ENCODE measurements around the gene GLIPR1.
"Not testable (repeated sequence)": the region's sequence is repeated elsewhere in the genome, so short reads cannot be mapped to it uniquely, and the experiment has no call there.

The GLIPR1 gene

GRCh38 chr12:75480469-75480949, at the start of gene GLIPR1:
Gene GLIPR1 (plus strand): TSS chr12:75480755. CDS start chr12:75480881, 126 bp downstream.
- peak; percentile 43 for DNase-seq (ENCODE audit: low spot score)

- DNase-seq (ENCODE audit: low spot score): no peak
Observed at GRCh38 chr12:75432924-75433323, 47.6 kb upstream of the GLIPR1 start.

- no peak for DNase-seq (ENCODE audit: low spot score)
Observed at GRCh38 chr12:75437564-75437963, 43.0 kb upstream of the GLIPR1 start.

- no peak for DNase-seq (ENCODE audit: low spot score)
Observed at GRCh38 chr12:75438059-75438754, 42.3 kb upstream of the GLIPR1 start.

DNA sequence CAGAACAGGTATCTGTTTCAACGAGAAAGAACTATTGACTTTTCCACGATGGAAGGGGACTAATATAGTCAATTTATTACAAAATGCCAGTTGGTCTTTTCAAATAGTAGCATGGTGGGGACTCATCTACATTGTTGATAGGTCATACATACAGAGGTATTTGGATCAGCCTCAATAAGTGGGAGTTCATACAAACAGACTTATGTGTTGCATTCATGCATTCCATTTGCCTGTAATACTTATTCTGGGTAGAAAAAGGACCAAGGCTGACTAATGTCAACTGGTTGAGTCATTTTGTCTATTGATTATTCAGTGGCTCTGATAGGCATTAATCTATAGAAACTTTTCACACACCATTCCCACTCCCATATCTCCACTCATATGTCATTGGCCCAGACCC, 41.5 kb upstream of the GLIPR1 start:
- DNase-seq (ENCODE audit: low spot score): no peak

- DNase-seq (ENCODE audit: low spot score): no peak
Observed at GRCh38 chr12:75439930-75440329, 40.6 kb upstream of the GLIPR1 start.

- DNase-seq (ENCODE audit: low spot score): not testable (repeated sequence)
Observed at GRCh38 chr12:75441687-75442449, 38.7 kb upstream of the GLIPR1 start.

- not testable (repeated sequence) for DNase-seq (ENCODE audit: low spot score)
Observed at GRCh38 chr12:75442454-75442853, 38.1 kb upstream of the GLIPR1 start.

DNA sequence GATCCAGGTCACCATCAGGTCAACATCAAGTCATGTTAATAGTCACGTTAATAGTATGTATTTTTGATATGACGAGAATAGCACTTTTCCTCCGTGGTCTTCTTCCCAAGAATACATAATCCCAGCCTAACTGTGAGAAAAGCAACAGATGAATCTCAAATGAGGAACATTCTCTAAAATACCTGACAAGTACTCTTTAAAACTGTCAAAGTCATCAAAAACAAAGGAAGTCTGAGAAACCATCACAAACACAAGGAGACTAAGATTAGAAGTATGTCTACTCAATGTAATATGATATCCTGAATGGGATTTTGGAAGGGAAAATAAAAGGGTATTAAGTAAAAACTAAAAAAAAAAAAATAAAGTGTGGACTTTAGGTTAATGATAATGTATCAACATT, 36.8 kb upstream of the GLIPR1 start:
- DNase-seq (ENCODE audit: low spot score): no peak

GRCh38 chr12:75444429-75445136, 36.0 kb upstream of the GLIPR1 start:
- no peak for DNase-seq (ENCODE audit: low spot score)

GRCh38 chr12:75445137-75445507, 35.4 kb upstream of the GLIPR1 start:
- not testable (repeated sequence) for DNase-seq (ENCODE audit: low spot score)

- DNase-seq (ENCODE audit: low spot score): no peak
Observed at GRCh38 chr12:75446857-75447256, 33.7 kb upstream of the GLIPR1 start.

- no peak for DNase-seq (ENCODE audit: low spot score)
Observed at GRCh38 chr12:75447691-75448393, 32.7 kb upstream of the GLIPR1 start.

DNA sequence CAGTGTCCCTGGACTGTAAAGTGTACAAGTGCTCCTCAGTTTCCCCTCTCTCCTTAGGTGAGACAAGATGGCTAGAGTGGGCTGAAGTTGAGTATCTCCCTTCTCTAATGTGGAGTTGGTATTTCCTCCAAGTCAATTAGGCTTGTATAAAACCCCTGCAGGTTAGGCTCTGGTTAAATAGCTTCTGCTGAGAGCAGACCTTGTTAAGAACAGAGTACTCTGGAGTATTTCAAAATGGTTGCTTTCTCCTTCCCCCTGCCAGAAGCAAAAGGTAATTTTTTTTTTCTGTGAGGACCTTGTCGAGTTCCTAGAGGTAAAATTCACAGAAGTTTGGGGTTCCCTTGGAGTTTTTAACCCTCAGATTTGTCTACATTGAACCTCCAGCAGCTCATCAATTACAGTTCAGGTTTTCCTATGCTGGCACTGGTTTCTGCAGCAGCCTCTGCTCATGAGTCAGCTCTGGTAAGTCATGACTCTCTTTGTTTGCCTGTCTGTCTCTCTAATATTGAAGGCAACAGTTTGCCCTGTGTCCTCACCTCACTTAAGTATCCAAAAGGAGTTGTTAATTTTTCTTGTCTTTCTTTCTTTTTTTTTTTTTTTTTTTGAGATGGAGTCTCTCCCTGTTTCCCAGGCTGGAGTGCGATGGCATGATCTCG, 27.8 kb upstream of the GLIPR1 start:
- DNase-seq (ENCODE audit: low spot score): no peak

DNA sequence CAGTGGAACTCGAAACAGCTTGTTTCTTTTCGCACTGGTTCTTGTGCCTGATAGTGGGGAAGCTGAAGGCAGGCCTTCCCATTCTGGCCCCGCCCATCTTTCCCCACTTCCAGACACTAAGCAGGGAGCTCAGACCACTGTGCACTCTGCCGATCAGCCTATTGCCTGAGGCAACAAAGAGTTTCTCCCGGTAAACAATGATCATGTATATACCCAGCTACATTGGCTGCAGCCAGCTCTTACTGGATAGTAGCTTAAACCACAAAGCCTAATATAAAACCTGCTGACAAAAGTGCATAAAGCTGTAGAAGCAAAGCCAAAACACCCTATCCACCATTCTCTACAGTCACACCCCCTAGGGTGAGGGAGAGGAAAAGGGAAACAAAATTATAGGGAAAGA, 24.7 kb upstream of the GLIPR1 start:
- DNase-seq (ENCODE audit: low spot score): no peak

GRCh38 chr12:75457191-75457590, 23.4 kb upstream of the GLIPR1 start:
- DNase-seq (ENCODE audit: low spot score): no peak

DNA sequence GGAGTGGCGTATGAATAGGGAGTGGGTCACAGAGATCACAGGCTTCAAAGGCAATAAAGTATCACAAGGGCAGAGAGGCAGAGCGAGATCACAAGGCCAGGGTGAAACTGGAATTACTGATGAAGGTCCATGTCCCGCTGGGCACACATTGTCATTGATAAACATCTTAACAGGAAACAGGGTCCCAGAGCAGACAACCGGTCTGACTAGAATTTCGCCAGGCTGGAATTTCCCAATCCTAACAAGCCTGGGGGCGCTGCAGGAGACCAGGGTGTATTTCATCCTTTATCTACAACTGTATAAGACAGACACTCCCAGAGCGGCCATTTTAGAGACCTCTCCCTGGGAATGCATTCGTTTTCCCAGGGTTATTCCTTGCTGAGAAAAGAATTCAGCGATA, 22.7 kb upstream of the GLIPR1 start:
- DNase-seq (ENCODE audit: low spot score): not testable (repeated sequence)

- DNase-seq (ENCODE audit: low spot score): no peak
Observed at GRCh38 chr12:75459755-75460154, 20.8 kb upstream of the GLIPR1 start.

GRCh38 chr12:75460204-75460603, 20.4 kb upstream of the GLIPR1 start:
- no peak for DNase-seq (ENCODE audit: low spot score)

DNA sequence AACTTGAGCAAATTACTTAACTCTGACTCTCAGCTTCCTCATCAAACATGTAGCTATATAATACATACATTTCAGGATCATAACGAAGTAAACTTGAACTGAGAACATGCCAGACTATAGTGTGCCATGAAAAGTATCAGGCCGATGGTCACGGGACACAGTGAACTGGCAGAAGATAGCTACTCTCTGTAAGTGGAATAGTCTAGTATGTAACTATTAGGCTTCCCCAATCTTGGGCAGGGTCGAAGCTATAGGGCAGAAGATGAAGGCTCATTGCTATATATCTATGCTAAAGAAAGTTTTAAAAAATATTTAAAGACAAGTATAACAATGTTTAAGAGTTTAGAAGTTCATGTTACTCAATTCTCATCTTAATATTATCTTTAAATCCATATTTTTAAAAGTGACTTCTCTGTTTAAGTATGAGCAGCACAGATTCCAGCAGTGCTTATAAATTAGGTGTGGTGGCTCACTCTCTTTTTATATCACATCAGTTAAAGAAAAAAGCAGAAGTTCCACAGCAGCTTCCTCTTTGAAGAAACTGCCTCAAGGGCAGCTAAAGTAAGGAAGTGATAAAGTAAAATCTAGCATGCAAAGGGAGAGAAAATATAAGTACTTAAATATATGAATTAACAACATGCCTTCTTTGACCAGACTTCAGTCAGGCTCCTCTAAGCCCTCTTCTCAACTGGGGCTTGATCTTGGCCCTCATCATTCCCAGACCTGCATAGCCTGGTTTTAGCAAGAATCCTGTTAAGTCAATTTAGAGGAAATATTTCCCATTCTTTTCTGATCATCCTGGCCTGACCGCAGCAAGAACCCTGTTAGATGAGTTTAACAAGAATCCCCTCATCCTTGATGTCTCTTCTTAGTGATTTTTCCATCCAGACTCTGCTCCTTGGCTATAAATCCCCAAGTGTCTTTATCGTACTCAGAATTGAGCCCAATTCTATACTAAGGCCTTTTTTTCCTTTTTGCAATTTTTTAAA, 8.4 kb upstream of the GLIPR1 start:
- DNase-seq (ENCODE audit: low spot score): peak; percentile 32

All from globus pallidus (tissue), 1 donor.